Frontal cortex (tissue), 4 donors: Measurements from ENCODE around the gene PMPCB. TPM values are rescaled to one million over a fixed set of nuclear protein-coding genes. Genes with fewer than 3 reads are reported as not detected.

ENCODE experiments used
- DNase-seq, 2 donors: peaks; one replicate each; pipeline ENCODE4 v3.0.0; 2012; ENCODE audit warnings: low spot score in 2 of 2
- FAIRE-seq: peaks from 2 replicates; lab custom pipeline; 2012; peaks lifted over from hg19 to GRCh38; lab: Jason Lieb, UNC
- small RNA-seq: library from RNA; depleted of rRNA; stranded (forward); fragments of <200 nt; gene quantifications from one replicate; pipeline ENCODE3, GENCODE V24; 2014
- total RNA-seq: library from RNA; depleted of rRNA; stranded (reverse); fragments of >200 nt; gene quantifications from one replicate; pipeline ENCODE4 v1.2.3, GENCODE V29; 2014
- donor health status: control.
- donor health status: control.
- donor health status: control.

The PMPCB gene
- total RNA-seq, 1 donor from 2014 or later: 65.2 TPM

DNA sequence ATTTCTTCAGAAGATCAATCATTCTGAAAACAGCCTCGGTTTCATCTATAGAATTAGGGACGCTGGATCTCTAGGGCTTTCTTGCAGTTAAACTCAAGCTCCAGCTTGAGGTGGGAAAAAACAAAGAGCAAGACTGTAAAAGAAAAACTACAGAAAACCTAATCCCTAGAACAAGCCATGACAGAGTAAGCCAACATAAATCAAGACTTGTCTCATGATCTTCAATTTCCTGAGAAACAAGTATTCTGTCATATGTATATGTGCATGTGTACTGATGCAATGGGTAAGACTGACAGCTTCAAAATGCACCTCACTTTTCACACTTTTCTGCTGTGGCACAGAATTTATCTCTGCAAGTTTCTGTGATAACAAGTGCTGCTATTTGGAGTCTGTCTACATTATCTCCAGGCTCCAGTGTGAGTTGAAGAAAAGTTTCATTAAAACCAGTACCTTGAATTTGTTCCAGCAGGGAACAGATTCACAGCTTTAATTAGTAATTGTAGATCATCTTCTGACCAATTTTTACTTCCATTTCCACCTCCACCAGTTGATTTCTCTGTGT is 19.2 kb downstream of the PMPCB start:
- FAIRE-seq: no peak
- DNase-seq: no peak

DNA sequence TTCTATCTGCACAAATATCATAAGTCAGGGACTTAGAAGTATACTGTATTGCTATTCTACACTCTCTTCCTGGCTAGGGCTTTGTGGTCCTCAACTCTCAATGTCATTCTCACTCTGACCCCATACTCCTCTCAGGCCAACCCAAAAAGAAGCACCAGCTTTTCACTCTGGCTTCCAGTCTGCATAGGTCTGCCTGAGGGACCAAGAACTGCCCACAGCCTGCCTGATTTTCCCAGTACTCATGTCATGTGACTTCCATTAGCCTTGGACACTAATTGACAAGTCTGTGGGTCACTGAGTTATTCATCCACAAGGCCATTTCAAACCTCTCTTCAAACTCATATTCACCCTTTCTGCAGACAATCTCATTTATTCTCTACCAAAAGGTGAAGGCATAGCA is 19.8 kb downstream of the PMPCB start:
- no peak for FAIRE-seq

DNA sequence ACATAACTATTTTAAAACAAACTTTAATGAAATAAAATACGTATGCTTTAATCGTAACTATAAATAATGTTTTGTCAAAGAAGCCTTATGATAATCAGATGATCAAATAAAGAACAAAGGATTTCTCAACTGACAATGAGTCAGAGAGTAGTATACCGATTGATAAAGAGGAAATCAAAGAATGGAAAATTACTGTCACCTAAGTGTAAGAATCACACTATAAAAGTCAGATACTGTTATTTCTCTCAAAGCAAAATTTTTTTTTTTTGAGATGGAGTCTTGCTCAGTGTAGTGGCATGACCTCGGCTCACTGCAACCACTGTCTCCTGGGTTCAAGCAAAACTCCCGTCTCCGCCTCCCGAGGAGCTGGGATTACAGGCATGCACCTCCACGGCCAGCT is 28.5 kb downstream of the PMPCB start:
- DNase-seq: no peak
- no peak for FAIRE-seq

More for the DNA sequence above, 19.8 kb downstream of the PMPCB start:
- no peak for DNase-seq

DNA sequence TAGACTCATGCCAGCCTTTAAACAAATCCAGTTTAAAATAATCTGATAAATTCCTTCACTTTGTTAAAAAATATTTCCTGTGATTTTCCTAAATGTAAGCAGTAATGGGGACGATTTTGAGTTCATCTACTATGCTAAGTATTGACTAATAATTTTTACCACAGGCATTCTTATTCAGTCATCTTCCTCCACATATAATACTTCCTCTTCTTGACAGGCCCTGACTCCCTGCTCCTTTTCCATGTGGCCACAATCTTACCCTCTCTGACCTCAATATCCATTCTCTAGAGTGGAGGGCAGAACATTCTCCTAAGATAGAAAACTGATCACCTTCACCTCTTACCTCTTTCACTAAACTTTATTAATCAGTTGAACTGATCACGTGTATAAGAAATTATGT is 39.5 kb downstream of the PMPCB start:
- DNase-seq (no peak), FAIRE-seq (no peak)

DNA sequence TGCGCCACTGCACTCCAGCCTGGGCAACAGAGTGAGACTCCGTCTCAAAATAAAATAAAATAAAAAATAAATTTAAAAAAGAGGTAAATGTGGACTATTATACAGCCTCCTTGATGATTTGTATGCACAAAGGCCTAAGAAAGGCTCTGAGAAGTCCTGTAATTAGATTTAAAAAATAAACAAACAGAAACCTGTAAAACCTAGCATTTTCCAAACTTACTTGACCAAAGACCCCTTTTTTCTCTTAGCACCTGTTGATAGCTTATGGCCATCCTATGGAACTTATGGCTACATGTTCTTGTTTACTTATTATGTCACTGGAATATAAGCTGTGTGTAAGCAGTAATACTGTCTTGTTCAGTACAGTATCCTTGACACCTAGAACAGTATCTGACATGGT is 41.6 kb downstream of the PMPCB start:
- FAIRE-seq (no peak), DNase-seq (no peak)

DNA sequence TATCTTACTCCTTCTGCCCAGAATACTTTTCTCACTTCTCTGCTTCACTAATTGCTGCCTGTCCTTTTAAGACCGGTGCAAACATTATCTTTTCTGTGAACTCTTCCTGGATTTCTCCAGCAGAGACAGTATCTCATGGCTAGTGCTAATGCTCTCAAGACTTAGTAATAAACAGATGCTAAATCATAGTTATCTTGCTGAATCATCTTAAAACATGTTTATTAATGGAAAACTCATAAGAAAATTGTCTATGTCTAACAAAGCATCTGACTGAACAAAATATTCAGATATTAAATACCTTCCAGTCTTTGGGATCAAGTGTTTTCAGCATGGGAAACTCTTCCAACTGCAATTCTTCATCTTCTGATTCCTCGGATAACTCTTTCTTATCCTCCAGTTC is 44.2 kb downstream of the PMPCB start:
- FAIRE-seq (no peak), DNase-seq (no peak)

DNA sequence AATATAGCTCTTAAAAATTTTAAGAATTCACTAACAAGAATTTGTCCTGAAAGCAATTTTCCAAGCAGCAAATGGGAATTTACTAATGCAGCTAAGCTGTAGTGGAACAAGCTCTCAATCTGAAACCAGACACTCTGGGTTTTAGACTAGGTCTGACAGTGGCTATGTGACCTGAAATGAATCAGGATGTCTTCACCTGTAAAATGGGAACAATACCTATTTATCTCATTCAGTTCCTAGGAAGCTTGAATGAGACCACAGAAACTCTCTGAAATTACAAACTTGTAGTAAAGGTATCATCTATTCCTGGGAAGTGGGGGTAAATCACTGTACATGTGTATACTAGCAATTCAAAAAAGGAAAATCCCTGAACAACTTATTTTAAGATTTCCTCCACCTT is 46.1 kb downstream of the PMPCB start:
- no peak for DNase-seq
- no peak for FAIRE-seq

DNA sequence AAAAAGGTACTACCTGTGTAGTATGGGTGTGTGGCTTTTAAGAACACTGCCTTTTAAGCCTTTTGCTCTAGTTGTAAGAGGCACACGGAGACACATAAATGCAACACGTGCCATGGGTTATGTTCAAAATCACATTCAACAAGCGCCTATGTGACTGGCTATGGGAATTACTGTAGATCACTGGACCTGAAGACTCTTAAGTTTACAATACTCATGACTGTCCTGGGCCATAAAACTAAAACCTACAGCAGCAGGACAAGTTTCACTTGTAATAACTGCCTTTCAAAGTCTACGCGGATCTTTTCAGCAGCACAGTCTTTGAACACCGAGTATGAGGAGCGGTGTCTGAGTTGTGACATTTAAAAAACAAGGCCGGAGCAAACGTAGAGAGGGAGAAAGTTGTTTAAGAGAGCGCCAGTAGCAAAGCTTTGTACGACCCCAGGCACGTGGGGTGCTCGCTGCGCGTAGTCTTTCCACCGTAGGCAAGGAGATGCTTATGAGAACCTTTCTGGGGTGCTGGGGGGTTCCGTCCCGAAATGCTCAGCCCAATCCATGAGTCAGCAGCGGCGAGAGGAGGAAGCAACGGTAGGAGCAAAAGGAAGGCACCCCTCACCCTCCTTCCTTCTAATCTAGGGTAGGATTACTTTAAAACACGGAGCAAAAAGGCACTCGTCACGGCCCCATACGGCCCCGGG is 46.7 kb downstream of the PMPCB start:
- FAIRE-seq (no peak), DNase-seq (peak in 1 of 2 donors; percentile 27)

DNA sequence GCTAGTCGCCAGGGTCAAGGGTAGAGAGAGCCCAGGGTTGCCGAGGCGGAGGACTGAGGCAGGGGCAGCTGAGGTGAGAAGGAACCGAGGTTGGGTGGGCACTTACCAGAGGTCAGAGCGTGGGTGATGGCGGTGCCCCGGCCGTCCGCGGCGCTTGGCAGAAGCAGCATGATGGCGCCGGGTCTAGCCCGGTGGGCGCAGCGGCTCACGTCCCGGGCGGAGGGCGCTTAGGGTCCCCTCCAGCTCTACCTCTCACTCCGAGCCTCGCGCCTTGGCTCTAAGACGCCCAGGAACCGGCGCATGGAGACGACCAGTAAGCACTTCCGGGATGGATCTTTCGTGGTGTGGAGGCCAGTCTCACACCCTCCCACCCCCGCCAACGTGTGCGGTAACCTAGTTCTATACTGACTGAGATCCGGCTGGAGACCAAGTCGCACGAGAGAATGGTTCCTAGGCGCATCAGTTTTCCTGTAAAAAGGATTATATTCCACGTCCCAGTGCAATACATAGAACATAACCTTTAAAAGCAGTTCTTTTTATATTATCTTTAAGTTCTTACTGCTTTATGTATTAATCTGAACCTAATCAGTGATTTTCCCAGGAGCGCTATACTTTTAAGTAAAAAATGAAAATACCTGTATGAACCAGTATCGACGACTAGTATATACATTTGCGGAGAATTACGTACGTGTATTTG is 47.4 kb downstream of the PMPCB start, which contains the start of gene DNAJC2:
DNAJC2 (minus strand) TSS at position 315 of the 697 bp plus-strand sequence; CDS start at position 170, 145 bp downstream.
- no peak for FAIRE-seq

DNA sequence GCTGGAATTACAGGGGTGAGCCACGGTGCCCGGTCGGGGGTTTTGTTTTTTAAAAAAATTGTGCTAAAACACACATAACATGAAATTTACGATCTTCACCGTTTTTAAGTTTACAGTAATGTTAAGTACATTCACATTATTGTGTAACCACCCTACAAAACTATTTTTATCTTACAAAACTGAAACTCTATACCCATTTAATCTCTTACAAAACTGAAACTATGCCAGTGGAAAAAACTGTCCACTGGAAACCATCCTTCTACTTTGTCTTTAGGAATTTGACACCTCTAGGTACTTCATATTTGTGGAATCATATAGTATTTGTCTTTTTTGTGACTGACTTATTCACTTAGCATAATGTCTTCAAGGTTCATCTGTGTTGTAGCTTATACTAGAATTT is 49.2 kb downstream of the PMPCB start:
- FAIRE-seq (no peak), DNase-seq (no peak)

More for the DNA sequence above, 47.4 kb downstream of the PMPCB start, which contains the start of gene DNAJC2:
- DNase-seq: peak; percentile 75 to 83

DNA sequence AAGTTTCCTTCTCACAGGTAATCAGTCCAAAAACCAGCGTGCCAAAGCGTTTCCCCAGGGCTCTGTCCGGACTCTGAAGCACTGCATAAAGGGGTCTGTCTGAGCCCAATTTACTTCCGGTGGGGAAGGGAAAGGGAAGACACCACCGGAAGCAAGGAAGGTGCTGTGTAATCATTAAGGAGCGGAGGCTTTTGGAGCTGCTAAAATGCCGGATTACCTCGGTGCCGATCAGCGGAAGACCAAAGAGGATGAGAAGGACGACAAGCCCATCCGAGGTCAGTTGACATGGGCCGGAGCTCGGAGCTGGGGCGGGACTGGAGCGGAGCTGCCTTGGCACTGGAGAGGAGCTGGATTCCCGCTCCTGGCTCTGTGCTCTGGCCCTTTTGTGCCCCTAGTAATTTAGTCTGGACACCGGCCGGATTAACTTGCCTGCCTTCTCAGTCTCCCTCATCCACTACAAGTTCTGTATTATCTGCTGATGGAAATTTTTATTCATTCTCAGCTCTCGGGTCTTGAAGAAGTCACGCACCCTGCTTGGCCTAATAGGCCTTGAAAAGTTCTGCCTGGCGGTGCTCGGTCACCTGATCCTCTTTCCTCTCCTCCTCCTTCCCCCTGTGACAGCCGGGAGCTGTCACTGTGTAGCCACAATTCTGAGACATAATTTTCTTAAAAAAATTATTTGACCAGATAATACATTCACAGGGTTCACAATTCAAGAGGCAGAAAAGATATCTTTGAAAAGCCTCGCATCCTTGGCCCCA is 50.5 kb downstream of the PMPCB start, which contains the start of gene PSMC2:
PSMC2 (plus strand) TSS at position 137 of the 761 bp plus-strand sequence; CDS start at position 206, 69 bp downstream.
- DNase-seq (peak; percentile 57 to 59), FAIRE-seq (no peak)

DNA sequence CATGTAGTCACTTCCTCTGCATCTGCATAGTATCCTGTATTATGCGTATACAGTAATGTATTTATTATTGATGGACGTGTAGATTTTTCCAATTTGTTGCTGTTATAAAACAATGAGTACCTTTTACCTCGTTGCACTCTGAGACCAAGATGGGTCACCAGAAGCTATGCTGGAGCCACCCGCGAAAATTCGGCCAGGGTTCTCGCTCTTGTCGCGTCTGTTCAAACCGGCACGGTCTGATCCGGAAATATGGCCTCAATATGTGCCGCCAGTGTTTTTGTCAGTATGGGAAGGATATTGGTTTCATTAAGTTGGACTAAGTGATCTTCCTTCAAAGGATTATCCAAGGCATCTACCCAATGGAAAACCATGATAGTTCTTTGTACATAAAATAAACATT is 51.2 kb downstream of the PMPCB start:
- FAIRE-seq (no peak), DNase-seq (no peak)

DNA sequence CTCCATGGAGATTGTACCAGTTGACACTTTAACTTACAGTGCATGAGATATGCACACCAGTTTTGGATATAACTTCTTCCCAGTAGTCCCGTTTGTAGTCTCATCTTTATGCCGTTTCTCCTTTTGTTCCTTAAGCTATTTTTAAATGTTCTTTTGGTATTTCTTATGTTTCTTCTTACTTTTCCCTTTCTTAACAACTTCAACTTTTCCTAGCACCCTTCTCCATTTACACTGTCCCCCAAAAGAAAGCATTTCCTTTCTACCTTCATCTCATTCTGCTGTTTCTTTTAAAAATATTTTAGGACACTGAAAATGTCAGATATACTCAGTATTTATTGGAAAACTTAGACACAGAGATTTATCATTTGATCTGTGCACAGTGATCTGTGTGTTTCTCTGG is 51.7 kb downstream of the PMPCB start:
- DNase-seq (no peak), FAIRE-seq (no peak)

DNA sequence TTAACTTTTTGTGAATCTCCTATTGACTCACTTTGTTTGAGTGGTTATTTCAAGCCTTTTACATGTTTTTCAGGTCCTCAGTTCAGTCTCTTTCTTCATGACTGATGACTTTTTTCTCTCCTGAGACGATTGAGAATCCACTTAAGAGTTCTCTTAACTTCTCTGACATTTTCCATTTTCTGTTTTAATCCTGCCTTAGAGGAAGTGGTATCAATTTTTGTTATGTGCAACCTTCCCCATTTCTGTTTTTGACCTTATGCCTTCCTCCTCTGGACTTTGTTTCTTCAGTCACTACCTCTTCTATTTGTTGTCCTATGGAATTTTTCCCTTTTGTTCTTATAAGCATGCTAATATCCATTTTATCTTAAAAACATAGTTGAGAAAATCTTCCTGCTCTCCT is 52.6 kb downstream of the PMPCB start:
- DNase-seq (no peak), FAIRE-seq (no peak)

Small RNAs within 50 kb of the gene (small RNA-seq; reads per million reads assigned to genes)
- 0.25 reads per million, percentile 5 among the genes with 10 or more reads in this experiment for gene RPS29P16

Other genes with a start within 250 kb of the PMPCB start
- gene FBXL13, start 222.6 kb upstream of the PMPCB start, total RNA-seq: 6.5 TPM
- gene ARMC10, start 222.3 kb upstream of the PMPCB start, total RNA-seq: 42.0 TPM
- gene NAPEPLD, start 148.3 kb upstream of the PMPCB start, total RNA-seq: 16.7 TPM
- gene DNAJC2, start 47.3 kb downstream of the PMPCB start, total RNA-seq: 14.7 TPM
- gene PSMC2, start 50.2 kb downstream of the PMPCB start, total RNA-seq: 95.0 TPM
- gene SLC26A5, start 148.8 kb downstream of the PMPCB start, total RNA-seq: not detected